Fibroblast of peridontal ligament (primary cell): Measurements from ENCODE around the gene RAB7A.

ENCODE experiments used
- DNase-seq: peaks from one replicate; pipeline ENCODE4 v3.0.0-alpha.2; 2010; ENCODE audit errors: extremely low read depth

The RAB7A gene

GRCh38 chr3:128726023-128727016 lies at the start of gene RAB7A:
Gene RAB7A, plus strand, starts transcription at chr3:128726183. Its CDS starts 69,185 bp downstream, at chr3:128795368.
- DNase-seq: peak; percentile 98

GRCh38 chr3:128679338-128679737 lies 46.6 kb upstream of the RAB7A start:
- no peak for DNase-seq

GRCh38 chr3:128680603-128681368 lies 45.2 kb upstream of the RAB7A start:
- peak; percentile 98 for DNase-seq

GRCh38 chr3:128681369-128681829 lies 44.6 kb upstream of the RAB7A start:
- DNase-seq: peak; percentile 45

GRCh38 chr3:128683957-128684356 lies 42.0 kb upstream of the RAB7A start:
- DNase-seq: no peak

- DNase-seq: no peak
Measured at GRCh38 chr3:128684986-128685726, 40.8 kb upstream of the RAB7A start.

GRCh38 chr3:128686465-128686864 lies 39.5 kb upstream of the RAB7A start:
- no peak for DNase-seq

GRCh38 chr3:128689060-128689459 lies 36.9 kb upstream of the RAB7A start:
- DNase-seq: no peak

- DNase-seq: no peak
Measured at GRCh38 chr3:128693696-128694095, 32.3 kb upstream of the RAB7A start.

GRCh38 chr3:128697341-128697740 lies 28.6 kb upstream of the RAB7A start:
- DNase-seq: no peak

- DNase-seq: no peak
Measured at GRCh38 chr3:128698211-128699047, 27.6 kb upstream of the RAB7A start.

GRCh38 chr3:128701342-128702212 lies 24.4 kb upstream of the RAB7A start:
- DNase-seq: peak; percentile 49

GRCh38 chr3:128702391-128702790 lies 23.6 kb upstream of the RAB7A start:
- no peak for DNase-seq

GRCh38 chr3:128703561-128703960 lies 22.4 kb upstream of the RAB7A start:
- DNase-seq: no peak

- no peak for DNase-seq
Measured at GRCh38 chr3:128706086-128706615, 19.8 kb upstream of the RAB7A start.

GRCh38 chr3:128707928-128708494 lies 18.0 kb upstream of the RAB7A start:
- no peak for DNase-seq

GRCh38 chr3:128709038-128709437 lies 16.9 kb upstream of the RAB7A start:
- no peak for DNase-seq

- DNase-seq: no peak
Measured at GRCh38 chr3:128709506-128710210, 16.3 kb upstream of the RAB7A start.
